ENCODE data around the gene SRBD1.

GRCh38 chr2:45646289-45646688 is 35.2 kb upstream of the SRBD1 start:
- TF ChIP-seq CTCF (optimal IDR thresholded peaks at IDR 0.05 in 1 of 3, IDR thresholded peaks at IDR 0.05 in 1 of 3, conservative IDR thresholded peaks at IDR 0.05 in 1 of 3; ENCODE audit: extremely low read depth in 1 of 3, insufficient read depth in 2 of 3, low read length in 3 of 3) (no peak), EZH2 (IDR thresholded peaks at IDR 0.05; ENCODE audit: low read length) (no peak)
